Spleen (tissue), 7 donors: ENCODE measurements around the gene C1QL3.

ENCODE experiments used
- POLR2A ChIP-seq, 3 donors: fragments of 450-650 bp; IDR thresholded peaks; one replicate each; pipeline ENCODE4 v1.5.1; 2017; ENCODE audit warnings: antibody characterized with exemption in 3 of 3, mild to moderate bottlenecking in 1 of 3
- POLR2AphosphoS5 ChIP-seq, 3 donors: sonication (generic); formaldehyde crosslinking; IDR thresholded peaks; one replicate each; pipeline ENCODE4 v1.5.1; 2017; ENCODE audit warnings: antibody characterized with exemption in 3 of 3
- TF ChIP-seq, protein P1 (sequence below), 11 experiments: fragments of 200-600 bp in 7 of 11; fragments of 450-650 bp in 4 of 11; sonication (generic) in 4 of 11; IDR thresholded peaks in 8 of 11; conservative IDR thresholded peaks in 3 of 11; 1 replicate in 7 of 11; 2 replicates in 4 of 11; pipeline versions ENCODE4 v1.4.0 to v1.8.0; 2016 to 2021; ENCODE audit warnings: antibody characterized with exemption in 11 of 11, inconsistent platforms in 4 of 11, mild to moderate bottlenecking in 1 of 11
- donor health status: DM: no; HTN: no; CAD: no; lungs with moderate emphysema.
- donor health status: DM: no; HTN: no; CAD: no.
- donor health status: DM: no; HTN: no; CAD: no.

- TF ChIP-seq, protein P1, sequence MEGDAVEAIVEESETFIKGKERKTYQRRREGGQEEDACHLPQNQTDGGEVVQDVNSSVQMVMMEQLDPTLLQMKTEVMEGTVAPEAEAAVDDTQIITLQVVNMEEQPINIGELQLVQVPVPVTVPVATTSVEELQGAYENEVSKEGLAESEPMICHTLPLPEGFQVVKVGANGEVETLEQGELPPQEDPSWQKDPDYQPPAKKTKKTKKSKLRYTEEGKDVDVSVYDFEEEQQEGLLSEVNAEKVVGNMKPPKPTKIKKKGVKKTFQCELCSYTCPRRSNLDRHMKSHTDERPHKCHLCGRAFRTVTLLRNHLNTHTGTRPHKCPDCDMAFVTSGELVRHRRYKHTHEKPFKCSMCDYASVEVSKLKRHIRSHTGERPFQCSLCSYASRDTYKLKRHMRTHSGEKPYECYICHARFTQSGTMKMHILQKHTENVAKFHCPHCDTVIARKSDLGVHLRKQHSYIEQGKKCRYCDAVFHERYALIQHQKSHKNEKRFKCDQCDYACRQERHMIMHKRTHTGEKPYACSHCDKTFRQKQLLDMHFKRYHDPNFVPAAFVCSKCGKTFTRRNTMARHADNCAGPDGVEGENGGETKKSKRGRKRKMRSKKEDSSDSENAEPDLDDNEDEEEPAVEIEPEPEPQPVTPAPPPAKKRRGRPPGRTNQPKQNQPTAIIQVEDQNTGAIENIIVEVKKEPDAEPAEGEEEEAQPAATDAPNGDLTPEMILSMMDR (IDR thresholded peaks at IDR 0.05 in 8 of 11, conservative IDR thresholded peaks at IDR 0.05 in 3 of 11): peak in 9 of 11 experiments; percentile 13 to 52 (median 48)
- no peak for TF ChIP-seq POLR2A (IDR thresholded peaks at IDR 0.05)
- TF ChIP-seq POLR2AphosphoS5 (IDR thresholded peaks at IDR 0.05): no peak
Observed at GRCh38 chr10:16545116-16545736, 23.5 kb upstream of the C1QL3 start.
